ENCODE data around the gene ESR2. TPM values are rescaled to one million over a fixed set of nuclear protein-coding genes. Genes with fewer than 3 reads are reported as not detected.

ESR2 gene
- total RNA-seq, 1 donor from 2014 or later, result 2.2 TPM

GRCh38 chr14:64303471-64303917 lies 9.3 kb upstream of the ESR2 start:
- Histone ChIP-seq H3K4me1 (no peaks in the 10 kb centered on the region), H3K36me3 (no peaks in the 10 kb centered on the region), H3K27ac (no peak overlapping the region), H3K27me3 (no peaks in the 10 kb centered on the region), H3K9me3 (no peaks in the 10 kb centered on the region), H3K4me3 (no peak overlapping the region)
- DNase-seq (ENCODE audit: extremely low spot score in 2 of 2), result no peak
- intact Hi-C loops (cut with DNase I), result no loop called here
- TF ChIP-seq, protein P1, sequence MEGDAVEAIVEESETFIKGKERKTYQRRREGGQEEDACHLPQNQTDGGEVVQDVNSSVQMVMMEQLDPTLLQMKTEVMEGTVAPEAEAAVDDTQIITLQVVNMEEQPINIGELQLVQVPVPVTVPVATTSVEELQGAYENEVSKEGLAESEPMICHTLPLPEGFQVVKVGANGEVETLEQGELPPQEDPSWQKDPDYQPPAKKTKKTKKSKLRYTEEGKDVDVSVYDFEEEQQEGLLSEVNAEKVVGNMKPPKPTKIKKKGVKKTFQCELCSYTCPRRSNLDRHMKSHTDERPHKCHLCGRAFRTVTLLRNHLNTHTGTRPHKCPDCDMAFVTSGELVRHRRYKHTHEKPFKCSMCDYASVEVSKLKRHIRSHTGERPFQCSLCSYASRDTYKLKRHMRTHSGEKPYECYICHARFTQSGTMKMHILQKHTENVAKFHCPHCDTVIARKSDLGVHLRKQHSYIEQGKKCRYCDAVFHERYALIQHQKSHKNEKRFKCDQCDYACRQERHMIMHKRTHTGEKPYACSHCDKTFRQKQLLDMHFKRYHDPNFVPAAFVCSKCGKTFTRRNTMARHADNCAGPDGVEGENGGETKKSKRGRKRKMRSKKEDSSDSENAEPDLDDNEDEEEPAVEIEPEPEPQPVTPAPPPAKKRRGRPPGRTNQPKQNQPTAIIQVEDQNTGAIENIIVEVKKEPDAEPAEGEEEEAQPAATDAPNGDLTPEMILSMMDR (IDR thresholded peaks at IDR 0.05), result peak in 2 of 3 experiments; percentile 54 to 68
- TF ChIP-seq POLR2A (IDR thresholded peaks at IDR 0.05) (no peak), POLR2AphosphoS5 (IDR thresholded peaks at IDR 0.05; ENCODE audit: insufficient read depth in 1 of 2, low read depth in 1 of 2) (no peak)

DNA sequence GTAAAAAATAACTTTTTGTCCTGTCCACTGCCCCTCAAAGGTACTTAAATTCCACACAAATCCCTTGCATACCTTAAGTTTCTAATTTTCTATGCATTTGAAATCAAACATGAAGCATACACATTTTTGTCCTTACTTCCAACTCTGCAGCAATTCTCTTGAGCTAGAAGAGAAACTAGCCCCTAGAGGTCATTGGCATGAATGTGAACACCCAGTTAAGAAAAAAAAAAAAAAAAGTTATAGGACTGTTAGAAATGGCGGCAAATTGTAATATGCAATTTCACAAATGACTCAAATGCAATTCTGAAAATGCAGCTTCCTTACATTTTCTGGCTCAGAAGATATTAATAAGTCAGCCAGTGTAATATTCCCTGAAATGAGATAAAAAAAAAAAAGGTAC lies 4.6 kb upstream of the ESR2 start:
- H3K27ac ChIP-seq, result no peak overlapping the region
- no peaks in the 10 kb centered on the region for H3K27me3 ChIP-seq
- no peak for TF ChIP-seq POLR2A (IDR thresholded peaks at IDR 0.05)
- no peak for TF ChIP-seq POLR2AphosphoS5 (IDR thresholded peaks at IDR 0.05; ENCODE audit: insufficient read depth in 1 of 2, low read depth in 1 of 2)
- TF ChIP-seq, protein P1 (IDR thresholded peaks at IDR 0.05), result no peak
- intact Hi-C loops (cut with DNase I), result no loop called here
- H3K36me3 ChIP-seq, result no peaks in the 10 kb centered on the region
- DNase-seq (ENCODE audit: extremely low spot score in 2 of 2), result no peak
- H3K4me1 ChIP-seq, result peaks cover 14% of the 10 kb centered on the region
- no peaks in the 10 kb centered on the region for H3K9me3 ChIP-seq
- H3K4me3 ChIP-seq, result no peak overlapping the region

GRCh38 chr14:64296561-64296960 lies 2.4 kb upstream of the ESR2 start:
- Histone ChIP-seq H3K27ac (no peak overlapping the region), H3K4me3 (no peak overlapping the region), H3K27me3 (no peaks in the 10 kb centered on the region), H3K4me1 (peaks cover 22% of the 10 kb centered on the region), H3K36me3 (no peaks in the 10 kb centered on the region), H3K9me3 (no peaks in the 10 kb centered on the region)
- no peak for DNase-seq (ENCODE audit: extremely low spot score in 2 of 2)
- intact Hi-C loops (cut with DNase I), result no loop called here
- peak in 1 of 2 donors; percentile 86 for TF ChIP-seq POLR2AphosphoS5 (IDR thresholded peaks at IDR 0.05; ENCODE audit: insufficient read depth in 1 of 2, low read depth in 1 of 2)
- TF ChIP-seq, protein P1 (IDR thresholded peaks at IDR 0.05), result no peak

DNA sequence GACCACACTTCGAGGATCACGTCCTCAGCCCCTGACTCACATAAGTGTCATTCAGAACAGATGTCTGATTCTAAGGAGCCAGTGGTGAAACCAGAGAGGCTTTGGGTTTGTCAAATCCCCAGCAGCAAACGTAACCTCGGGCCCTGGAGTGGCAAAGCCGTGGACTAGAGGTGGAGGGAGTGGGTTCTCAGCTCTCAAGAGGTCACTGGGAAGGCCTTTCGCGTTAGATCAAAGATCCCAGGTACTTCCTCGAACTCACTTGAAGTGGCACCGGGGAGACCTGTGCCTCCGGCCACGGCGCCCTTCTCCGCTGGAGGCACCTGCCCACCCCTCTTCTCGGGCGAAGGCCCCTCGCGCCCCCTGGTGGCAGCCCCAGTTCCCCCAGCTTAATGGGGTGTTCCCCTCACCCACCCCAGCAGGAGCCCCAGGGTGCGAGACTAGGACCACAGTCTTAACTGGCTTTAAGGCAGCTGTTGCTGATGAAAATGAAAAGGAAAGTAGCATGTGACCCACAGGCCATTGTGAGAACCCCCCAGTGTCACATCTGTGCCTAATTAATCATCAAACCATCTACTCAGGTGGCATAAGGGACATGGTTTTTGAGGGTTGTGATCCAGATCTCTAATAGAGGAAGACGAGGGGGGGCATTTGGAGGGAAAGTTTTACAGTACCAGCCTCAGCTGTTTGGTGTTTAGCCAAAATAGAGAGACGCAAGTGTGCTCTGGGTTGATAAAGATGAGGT lies 672 bp upstream of the ESR2 start:
- Histone ChIP-seq H3K27ac (no peak overlapping the region), H3K4me1 (peaks cover 22% of the 10 kb centered on the region), H3K9me3 (no peaks in the 10 kb centered on the region), H3K4me3 (peak overlapping the region; percentile 37 to 38), H3K27me3 (no peaks in the 10 kb centered on the region), H3K36me3 (no peaks in the 10 kb centered on the region)
- intact Hi-C loops (cut with DNase I), result no loop called here
- TF ChIP-seq, protein P1 (IDR thresholded peaks at IDR 0.05), result peak in 2 of 3 experiments; percentile 44 to 51
- TF ChIP-seq POLR2A (IDR thresholded peaks at IDR 0.05), result no peak
- DNase-seq (ENCODE audit: extremely low spot score in 2 of 2), result no peak

DNA sequence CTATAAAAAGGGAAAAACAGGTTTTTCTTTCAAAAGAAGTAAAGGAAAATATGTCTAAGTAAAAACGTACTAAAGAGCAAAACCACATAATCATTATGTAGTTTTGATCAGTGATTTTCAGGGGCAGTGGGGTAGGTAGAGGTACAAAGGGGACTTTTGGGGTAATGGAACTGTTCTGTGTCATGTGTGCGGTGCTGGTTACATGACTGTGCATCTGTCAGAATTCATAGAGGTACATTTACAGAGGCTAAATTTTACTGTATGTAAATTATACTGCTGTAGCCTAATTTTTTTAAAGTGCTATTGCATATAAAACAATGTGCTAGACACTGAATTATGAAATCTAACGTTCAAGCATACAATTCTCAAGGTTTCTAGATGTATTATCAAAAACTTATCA lies 2.0 kb downstream of the ESR2 start:
- H3K4me1 ChIP-seq, result peaks cover 22% of the 10 kb centered on the region
- no peaks in the 10 kb centered on the region for H3K27me3 ChIP-seq
- no peak for DNase-seq (ENCODE audit: extremely low spot score in 2 of 2)
- H3K27ac ChIP-seq, result no peak overlapping the region
- intact Hi-C loops (cut with DNase I), result no loop called here
- no peak overlapping the region for H3K4me3 ChIP-seq
- no peaks in the 10 kb centered on the region for H3K9me3 ChIP-seq
- H3K36me3 ChIP-seq, result no peaks in the 10 kb centered on the region
- TF ChIP-seq, protein P1 (IDR thresholded peaks at IDR 0.05), result no peak
- TF ChIP-seq POLR2A (IDR thresholded peaks at IDR 0.05) (no peak), POLR2AphosphoS5 (IDR thresholded peaks at IDR 0.05; ENCODE audit: insufficient read depth in 1 of 2, low read depth in 1 of 2) (no peak)
